HUES48 (cell line): ENCODE measurements around the gene MAN1C1.

Experiments
- H3K27ac ChIP-seq: one replicate; pipeline ENCODE4 v1.7.0; 2013; ENCODE audit warnings: low read depth, low read length, inconsistent platforms
- H3K27me3 ChIP-seq: 2 replicates; pipeline ENCODE4 v1.6.1; 2013; ENCODE audit warnings: mild to moderate bottlenecking, low read length; ENCODE audit not compliant: control insufficient read depth, insufficient read depth
- H3K36me3 ChIP-seq: 2 replicates; pipeline ENCODE4 v1.6.1; 2013; ENCODE audit warnings: low read length; ENCODE audit not compliant: control insufficient read depth, insufficient read depth
- H3K4me1 ChIP-seq: 2 replicates; pipeline ENCODE4 v1.6.1; 2013; ENCODE audit warnings: mild to moderate bottlenecking, low read length; ENCODE audit not compliant: control insufficient read depth, insufficient read depth
- H3K4me3 ChIP-seq: 2 replicates; pipeline ENCODE4 v1.5.1; 2013; ENCODE audit warnings: mild to moderate bottlenecking, low read depth, low read length
- H3K9ac ChIP-seq: 2 replicates; pipeline ENCODE4 v1.6.1; 2013; ENCODE audit warnings: mild to moderate bottlenecking, low read depth, low read length, moderate library complexity
- H3K9me3 ChIP-seq: 2 replicates; pipeline ENCODE4 v1.6.1; 2013; ENCODE audit warnings: low read length; ENCODE audit not compliant: control insufficient read depth, insufficient read depth

Gene MAN1C1

DNA sequence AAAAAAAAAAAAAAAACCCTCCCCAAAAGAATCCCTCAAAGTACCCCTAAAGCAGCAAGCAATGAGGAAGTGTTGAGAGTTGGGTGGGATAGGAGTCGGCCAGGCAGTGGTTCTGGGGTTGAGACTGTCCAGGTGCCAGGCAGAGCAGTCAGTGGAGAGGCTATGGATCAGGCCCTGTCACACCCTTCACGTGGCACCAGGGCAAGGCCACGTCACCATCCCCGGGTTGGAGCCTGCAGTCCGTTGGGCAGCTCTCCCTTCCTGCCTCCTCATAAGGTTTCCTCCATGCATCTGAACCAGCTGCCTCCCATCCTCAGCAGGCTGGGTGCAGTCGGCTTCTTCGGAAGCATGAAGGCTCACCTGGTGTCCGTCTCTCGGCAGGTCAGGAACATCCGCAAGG, 146.9 kb downstream of the MAN1C1 start:
- no peak overlapping the region for H3K4me3 ChIP-seq
- H3K9ac ChIP-seq, result no peak overlapping the region
- H3K36me3 ChIP-seq, result no peaks in the 10 kb centered on the region
- no peaks in the 10 kb centered on the region for H3K9me3 ChIP-seq
- peaks cover 6% of the 10 kb centered on the region; the same call in 1 of the 2 replicates for H3K4me1 ChIP-seq
- no peak overlapping the region for H3K27ac ChIP-seq
- H3K27me3 ChIP-seq, result no peaks in the 10 kb centered on the region

DNA sequence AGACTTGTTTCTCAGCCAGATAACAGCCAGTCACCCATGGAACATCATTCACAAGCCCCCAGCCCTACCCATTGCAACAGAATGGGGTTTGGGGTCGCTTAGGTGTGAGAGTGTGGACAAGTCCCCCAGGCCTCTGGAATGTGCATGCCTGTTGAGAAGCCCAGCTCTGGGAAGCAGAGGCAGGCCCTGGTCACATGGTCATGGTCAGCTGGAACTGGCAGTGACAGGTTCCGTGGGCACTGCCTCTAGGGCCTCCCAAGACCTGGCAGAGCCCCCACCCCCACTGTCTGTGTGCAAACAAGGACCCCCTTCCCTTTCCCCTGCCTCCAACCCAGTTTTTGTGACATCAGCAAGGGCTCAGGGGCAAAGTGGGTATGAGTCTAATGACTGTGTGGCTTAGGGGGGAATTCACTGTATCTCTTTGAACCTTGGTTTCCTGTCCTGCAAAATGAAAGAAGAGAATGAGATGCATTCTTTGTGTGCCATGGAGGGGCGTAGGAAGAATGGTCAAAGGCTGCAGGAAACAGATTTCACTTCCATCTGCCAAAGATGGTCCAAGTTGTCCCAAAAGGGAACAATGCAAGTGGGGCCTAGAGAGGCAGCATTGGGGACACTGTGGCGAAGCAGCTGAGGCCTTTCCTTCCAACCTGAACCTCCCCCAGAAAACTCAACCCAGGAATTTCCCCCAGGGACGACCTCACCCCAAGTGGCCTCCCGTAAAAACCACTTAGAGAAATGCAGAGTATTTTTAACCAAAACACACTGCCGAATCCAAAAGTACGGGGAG, 148.7 kb downstream of the MAN1C1 start:
- H3K4me1 ChIP-seq, result peaks cover 5% of the 10 kb centered on the region; the same call in 1 of the 2 replicates
- H3K9ac ChIP-seq, result no peak overlapping the region
- H3K36me3 ChIP-seq, result no peaks in the 10 kb centered on the region
- no peaks in the 10 kb centered on the region for H3K27me3 ChIP-seq
- H3K9me3 ChIP-seq, result no peaks in the 10 kb centered on the region
- H3K4me3 ChIP-seq, result no peak overlapping the region
- H3K27ac ChIP-seq, result no peak overlapping the region

DNA sequence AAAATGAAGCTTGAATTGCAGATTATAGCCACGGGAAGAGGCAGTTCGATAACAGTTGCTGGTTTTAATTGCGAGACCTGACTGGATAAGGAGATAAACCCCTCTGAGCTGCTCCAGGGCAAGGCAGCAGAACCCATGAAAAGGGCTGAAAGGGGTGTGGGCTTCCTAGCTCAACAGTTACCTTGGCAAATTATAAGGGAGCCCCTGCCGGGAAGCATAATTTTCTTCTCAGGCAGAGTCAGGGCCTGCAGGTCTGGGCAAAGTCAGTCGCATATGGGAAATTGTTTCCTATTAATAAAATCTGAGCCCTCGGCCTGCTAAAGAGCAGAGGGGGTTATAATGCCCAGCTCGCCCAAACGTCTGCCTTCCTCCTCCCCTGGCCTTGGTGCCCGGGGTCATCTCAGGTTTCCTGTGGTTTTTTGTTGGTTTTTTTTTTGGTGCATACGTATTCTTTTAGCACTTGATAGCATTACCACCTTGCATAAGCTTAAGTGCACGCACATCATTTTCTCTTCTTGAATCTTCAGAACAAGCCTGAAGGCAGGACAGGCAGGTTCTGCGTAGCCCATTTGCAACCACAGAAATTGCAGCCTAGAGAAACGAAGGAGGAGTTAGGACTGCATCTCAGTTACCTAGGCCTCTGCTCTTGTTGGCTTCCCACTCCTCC, 149.5 kb downstream of the MAN1C1 start:
- Histone ChIP-seq H3K9ac (no peak overlapping the region), H3K4me3 (no peak overlapping the region), H3K27ac (no peak overlapping the region), H3K27me3 (no peaks in the 10 kb centered on the region), H3K4me1 (peaks cover 5% of the 10 kb centered on the region; the same call in 1 of the 2 replicates), H3K9me3 (no peaks in the 10 kb centered on the region), H3K36me3 (no peaks in the 10 kb centered on the region)

DNA sequence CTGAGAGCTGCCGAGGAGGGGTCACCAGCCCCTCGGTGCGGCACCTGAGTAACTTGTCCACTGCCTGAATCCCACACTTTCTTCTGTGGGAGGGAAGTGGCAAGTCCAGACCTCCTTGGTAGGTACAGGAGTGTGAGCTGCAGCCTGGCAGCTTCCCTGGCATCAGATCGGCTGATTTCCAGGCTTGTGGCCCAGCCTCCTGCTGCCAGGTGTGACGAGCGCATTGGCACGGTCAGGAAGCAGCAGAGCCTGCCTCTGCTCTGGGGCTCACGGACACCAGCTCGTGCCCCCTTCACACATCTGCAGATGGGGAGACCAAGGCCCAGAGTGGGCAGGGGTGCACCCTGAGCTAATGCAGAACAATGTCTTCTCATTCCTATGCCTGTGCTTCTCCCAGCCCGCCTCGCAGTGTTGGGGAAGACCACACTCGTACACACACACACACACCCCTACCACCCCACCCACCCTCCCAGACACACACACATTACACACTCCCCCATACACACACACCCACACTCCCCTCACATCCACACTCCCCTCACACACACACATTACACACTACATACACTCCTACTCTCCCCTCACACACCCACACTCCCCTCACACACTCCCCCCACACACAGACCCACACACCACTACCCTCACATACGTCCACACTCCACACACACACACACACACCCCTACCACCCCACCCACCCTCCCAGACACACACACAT, 150.3 kb downstream of the MAN1C1 start:
- Histone ChIP-seq H3K9me3 (no peaks in the 10 kb centered on the region), H3K27ac (no peak overlapping the region), H3K36me3 (no peaks in the 10 kb centered on the region), H3K4me3 (no peak overlapping the region), H3K27me3 (no peaks in the 10 kb centered on the region), H3K9ac (no peak overlapping the region), H3K4me1 (peaks cover 5% of the 10 kb centered on the region; the same call in 1 of the 2 replicates)

DNA sequence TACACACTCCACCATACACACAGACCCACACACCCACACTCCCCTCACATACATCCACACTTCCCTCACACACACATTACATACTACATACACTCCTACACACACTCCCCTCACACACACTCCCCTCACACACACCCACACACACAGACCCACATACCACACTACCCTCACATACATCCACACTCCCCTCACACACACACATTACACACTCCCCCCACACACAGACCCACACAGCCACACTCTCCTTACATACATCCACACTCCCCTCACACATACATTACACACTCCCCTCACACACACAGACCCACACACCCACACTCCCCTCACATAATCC, 150.8 kb downstream of the MAN1C1 start:
- H3K36me3 ChIP-seq, result no peaks in the 10 kb centered on the region
- peaks cover 5% of the 10 kb centered on the region; the same call in 1 of the 2 replicates for H3K4me1 ChIP-seq
- no peak overlapping the region for H3K9ac ChIP-seq
- no peak overlapping the region for H3K4me3 ChIP-seq
- H3K9me3 ChIP-seq, result no peaks in the 10 kb centered on the region
- no peak overlapping the region for H3K27ac ChIP-seq
- no peaks in the 10 kb centered on the region for H3K27me3 ChIP-seq

DNA sequence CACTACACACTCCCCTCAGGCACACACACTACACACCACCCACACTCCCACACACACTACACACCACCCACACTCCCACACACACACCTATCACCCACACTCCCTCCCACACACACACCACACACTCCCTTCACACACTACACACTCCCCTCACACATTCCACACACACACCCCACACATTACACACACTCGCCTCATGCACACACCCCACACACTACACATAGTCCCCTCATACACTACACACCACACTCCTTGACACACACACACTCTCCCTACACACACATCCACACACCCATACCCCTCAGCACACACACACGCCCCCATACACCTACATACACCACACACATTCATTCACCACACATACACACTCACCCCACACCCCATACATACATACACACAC, 152.4 kb downstream of the MAN1C1 start:
- Histone ChIP-seq H3K9ac (no peak overlapping the region), H3K27ac (no peak overlapping the region), H3K4me3 (no peak overlapping the region), H3K36me3 (no peaks in the 10 kb centered on the region), H3K4me1 (peaks cover 5% of the 10 kb centered on the region; the same call in 1 of the 2 replicates), H3K27me3 (no peaks in the 10 kb centered on the region), H3K9me3 (no peaks in the 10 kb centered on the region)

DNA sequence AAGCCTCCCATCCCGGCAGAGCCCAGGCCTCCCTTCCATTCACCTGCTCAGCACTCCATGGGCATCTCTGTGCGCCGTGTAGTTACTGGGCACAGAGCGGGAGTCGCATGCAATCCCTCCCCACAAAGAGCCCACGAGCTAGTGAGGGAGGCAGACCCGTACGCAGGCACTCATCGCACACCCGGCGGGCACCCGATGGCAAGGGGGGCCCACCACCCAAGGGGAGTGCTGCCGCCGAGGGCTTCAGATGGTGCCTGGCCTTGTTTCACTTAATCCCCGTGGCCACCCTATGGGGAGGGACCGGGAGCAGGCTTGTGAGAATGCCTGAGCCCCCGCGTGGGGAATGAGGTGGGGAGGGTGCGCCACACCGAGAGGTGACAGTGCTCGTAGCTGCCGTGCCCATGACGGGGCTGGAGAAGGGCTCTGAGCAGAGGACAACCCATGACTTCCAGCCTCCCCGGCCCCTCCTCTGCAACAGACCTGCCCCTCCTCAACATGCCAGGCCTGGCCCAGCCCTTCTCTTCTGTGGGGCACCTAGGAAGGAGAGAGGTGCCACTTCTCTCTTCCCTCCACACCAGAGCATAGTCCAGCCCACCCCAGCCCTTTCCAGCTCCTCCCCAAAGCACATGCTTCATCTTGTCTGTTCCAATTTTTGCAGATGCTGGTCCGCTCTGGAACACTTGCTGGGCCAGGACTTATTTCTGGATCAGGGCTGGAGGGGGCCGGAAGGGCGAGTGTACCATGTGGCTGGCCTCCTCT, 153.2 kb downstream of the MAN1C1 start:
- H3K4me1 ChIP-seq, result peaks cover 6% of the 10 kb centered on the region; the same call in 1 of the 2 replicates
- H3K9ac ChIP-seq, result no peak overlapping the region
- H3K4me3 ChIP-seq, result no peak overlapping the region
- H3K27me3 ChIP-seq, result no peaks in the 10 kb centered on the region
- no peaks in the 10 kb centered on the region for H3K36me3 ChIP-seq
- H3K27ac ChIP-seq, result no peak overlapping the region
- H3K9me3 ChIP-seq, result no peaks in the 10 kb centered on the region

DNA sequence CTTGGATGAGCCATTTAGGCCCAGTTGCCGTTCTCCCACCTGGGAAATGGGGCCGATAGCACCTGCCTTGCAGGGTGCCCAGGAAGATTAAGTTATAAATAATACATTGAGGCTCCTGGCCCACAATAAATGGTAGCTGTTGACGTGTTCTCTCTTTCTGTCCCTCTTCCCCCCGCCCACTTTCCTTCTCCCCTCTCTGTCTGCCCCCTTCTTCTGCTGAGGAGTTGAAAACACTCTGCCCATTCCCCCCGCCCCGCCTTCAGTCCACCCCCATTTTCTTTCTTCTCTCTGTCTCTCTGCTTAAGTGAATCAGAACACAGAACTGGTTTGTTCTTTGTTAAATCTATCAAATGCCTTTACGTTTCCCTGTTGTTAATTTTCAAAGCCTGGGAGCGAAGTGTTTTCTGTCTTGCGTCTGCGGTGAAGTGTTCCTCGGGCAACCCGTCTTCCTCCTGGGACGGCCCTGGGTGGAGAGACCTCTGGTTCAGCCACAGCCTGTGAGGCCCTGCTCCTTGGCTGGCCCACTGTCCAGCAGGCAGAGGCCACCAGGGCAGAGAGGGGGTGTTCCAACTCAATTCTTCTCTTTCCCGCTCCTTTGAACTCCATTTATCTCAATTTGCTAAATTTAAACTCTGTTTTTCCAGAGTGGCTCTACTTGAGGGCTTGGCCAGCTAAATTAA, 154.1 kb downstream of the MAN1C1 start:
- no peaks in the 10 kb centered on the region for H3K9me3 ChIP-seq
- peaks cover 15% of the 10 kb centered on the region; the same call in 1 of the 2 replicates for H3K4me1 ChIP-seq
- H3K27me3 ChIP-seq, result no peaks in the 10 kb centered on the region
- no peaks in the 10 kb centered on the region for H3K36me3 ChIP-seq
- no peak overlapping the region for H3K4me3 ChIP-seq
- H3K27ac ChIP-seq, result no peak overlapping the region
- no peak overlapping the region for H3K9ac ChIP-seq

DNA sequence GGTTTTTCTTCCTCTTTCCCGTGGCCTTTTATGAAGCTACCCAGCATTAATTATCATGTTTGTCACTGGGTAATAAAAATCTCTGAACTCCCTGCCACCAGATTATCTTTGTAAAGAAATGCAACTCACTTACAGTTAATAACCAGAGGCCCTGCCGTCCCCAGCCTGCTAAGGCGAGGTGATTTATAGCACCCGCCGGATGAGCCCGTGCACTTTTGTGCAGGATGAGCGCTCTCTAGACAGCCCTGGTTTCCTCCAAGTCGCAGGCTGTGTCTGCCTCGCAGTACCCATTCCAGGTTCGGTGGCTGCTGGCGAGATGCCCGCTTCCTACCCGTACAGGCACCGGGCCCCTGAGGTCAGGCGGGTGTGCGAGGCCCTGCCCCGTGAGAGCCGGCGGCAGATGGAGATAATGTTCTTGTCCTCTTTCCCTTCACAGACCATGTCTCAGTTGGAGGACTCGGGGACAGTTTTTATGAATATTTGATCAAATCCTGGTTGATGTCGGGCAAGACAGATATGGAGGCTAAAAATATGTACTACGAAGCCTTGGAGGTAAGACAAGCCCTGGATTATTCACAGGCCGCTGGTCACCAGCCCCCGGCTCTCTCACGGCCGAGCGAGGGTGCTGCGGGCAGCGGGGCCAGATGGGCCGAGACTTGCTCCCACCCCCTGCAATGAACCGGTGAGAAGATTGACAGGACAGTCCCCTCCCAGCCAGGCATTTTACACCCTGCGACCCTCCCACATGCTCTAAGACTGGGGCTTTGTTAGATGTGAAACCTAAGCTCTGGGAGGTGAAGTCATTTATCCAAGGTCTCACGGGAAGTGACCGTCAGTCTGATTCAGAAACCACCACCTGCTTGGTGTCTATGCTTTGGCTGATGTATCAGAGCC, 154.9 kb downstream of the MAN1C1 start:
- H3K4me1 ChIP-seq, result peaks cover 10% of the 10 kb centered on the region; the same call in 1 of the 2 replicates
- H3K9ac ChIP-seq, result no peak overlapping the region
- no peaks in the 10 kb centered on the region for H3K9me3 ChIP-seq
- no peaks in the 10 kb centered on the region for H3K36me3 ChIP-seq
- no peak overlapping the region for H3K27ac ChIP-seq
- no peaks in the 10 kb centered on the region for H3K27me3 ChIP-seq
- H3K4me3 ChIP-seq, result no peak overlapping the region
